ENCODE results near the gene POU4F3.

The POU4F3 gene

DNA sequence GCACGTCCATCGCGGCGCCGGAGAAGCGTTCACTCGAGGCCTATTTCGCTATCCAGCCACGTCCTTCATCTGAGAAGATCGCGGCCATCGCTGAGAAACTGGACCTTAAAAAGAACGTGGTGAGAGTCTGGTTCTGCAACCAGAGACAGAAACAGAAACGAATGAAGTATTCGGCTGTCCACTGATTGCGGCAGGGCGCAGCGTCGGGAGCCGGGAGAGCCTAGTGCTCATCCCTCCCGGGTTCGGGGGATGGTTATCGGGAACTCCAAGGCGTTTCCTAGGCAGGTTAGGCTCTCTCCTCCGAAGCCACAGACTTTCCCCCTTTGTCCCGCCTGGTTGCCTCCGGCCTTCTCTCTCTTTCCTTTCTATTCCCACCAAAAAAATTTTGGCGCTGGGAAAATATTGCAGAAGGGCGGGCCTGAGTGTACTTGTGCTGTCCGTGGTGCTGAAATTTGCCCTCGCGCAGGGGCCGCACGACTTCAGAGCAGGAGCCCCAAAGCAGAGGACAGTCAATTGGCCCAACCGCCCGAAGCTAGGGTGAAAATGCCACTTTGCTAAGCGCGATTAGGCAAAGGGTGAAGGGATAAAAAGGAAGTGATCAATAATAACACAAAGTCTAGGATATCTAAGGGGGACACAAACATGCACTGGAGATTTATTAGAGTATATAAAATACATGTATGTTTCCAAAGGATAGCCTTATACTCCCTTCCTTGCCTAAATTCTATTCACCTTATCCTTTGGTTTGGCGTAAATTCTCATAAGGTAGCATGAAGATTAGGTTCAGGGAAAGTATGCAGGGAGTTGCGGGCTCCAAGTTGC lies 1.8 kb downstream of the POU4F3 start:
- no peak for DNase-seq

DNA sequence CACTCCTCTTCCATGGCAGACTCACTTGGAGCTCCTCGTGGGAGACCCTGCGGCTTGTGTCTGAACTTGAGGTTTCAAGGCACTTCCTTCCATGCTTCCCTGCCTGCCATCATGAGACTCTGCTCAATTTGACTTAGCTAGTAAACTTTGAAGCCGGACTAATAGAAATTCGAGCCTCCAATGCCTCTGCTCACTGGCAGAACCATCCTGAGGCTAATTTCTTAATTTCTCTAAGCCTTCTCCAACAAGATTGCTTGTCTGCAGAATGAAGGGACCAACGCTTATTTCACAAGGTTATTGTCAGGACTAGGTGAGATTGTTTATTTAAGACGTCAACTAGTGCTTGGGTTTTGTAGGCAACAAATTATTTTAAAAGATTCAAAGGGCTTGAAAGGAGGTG lies 3.2 kb downstream of the POU4F3 start:
- no peak for DNase-seq

DNA sequence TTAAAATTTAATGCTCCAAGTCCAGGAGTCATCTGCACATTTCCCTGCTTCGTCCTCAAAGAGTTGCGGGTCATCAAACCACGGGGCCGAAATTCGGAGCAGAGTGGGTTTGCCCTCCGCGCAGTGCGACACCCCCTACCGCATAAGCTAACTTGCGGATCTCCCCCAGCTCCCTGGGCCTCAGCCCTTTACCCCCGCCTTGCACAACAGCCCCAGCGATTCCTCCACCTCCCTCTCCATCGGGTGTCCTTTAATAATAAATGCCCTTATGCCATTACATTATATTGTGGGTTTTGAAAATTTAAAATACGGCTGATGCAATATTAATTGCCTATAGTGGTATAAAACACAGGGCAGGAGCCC lies 3.9 kb downstream of the POU4F3 start:
- no peak for DNase-seq

DNA sequence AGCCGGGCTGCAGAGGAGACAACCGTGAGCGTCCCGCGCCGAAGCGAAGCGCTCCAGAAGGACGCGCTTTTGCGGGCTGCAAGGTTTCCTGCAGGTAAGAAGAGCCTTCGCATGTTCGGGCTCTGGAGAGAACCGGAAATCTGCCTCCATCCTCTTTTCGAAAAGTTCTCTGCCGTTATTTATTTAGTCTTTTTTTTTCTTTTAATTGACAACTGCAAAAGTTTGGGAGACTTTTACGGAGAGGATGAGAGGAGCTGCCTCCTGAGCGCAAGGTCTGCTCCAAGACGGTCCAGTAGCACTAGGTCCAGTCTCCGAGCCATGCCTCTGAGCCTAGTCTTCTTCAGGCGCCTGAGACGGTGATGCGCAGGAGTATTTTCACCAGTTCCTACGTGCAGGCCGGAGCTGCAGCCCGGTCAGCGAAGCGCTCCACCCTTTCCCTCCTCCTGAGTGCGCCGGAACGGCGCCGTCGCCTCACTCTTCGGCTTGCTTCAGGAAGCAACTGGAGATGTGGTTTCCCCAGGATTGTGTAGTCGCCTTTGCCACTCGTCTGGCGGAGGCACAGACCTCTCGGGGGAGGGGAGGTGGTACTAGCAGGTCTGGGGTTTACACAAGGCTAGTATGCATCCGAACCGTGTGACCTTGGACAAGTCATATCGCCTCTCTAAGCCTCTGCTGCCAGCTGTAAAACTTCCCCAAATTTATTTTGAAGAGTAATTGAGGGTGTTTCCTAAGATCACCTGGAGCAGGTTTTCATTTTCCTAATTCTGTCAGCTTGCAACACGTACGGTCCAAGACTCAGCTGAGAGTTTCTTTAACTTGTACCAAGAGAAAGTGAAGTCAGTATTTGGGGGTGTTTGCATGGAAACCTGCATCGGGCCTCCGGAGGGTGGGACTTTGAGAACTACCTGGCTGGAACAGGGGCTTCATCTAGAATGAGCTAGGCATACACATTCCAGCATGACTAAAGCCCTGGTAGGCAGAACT lies 4.5 kb downstream of the POU4F3 start:
- no peak for DNase-seq

DNA sequence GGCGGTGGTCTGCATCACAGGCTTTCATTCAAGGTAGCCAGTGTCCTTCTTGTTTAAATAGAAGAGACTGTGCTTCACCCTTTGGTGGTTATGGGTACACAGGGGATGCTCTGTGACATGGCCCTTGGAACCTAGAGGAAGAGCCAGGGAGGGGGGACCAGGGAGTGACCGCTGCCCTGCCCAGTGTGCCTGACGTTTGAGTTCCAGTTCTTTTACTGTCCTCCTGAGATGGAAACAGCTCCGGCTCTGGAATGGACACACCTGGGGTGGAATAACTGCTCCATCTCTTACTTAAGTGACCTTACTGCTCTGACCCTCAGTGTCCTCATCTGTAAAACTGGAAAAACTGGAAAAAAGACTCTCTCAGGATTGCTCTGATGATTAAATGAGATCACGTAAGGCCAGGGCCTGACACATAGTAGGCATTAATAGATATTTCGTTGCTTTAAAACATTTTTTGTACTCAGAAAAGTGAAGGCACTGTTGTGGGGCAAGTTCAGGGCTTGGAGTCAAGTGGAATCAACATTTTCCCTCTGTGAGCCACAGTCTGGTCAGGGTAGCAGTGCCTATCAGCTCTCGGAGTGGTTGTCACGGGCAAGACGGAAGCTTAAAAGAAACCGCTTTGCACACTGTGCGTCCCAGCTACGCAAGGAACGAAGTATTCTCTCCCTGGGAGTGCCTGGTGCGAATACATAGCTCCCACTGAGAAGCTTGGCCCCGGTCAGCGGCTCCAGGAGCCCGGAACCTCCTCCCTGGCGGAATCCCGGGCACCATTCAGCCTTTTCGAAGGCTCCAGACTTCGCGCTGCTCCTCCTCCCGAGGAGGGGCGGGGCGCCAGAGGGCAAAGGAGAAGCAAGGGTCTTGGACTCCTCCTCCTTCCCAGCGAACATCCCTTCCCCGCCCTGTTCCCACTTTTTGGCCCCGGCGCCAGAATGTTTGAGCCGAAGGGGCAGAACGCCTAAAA lies 5.8 kb downstream of the POU4F3 start:
- no peak for DNase-seq

DNA sequence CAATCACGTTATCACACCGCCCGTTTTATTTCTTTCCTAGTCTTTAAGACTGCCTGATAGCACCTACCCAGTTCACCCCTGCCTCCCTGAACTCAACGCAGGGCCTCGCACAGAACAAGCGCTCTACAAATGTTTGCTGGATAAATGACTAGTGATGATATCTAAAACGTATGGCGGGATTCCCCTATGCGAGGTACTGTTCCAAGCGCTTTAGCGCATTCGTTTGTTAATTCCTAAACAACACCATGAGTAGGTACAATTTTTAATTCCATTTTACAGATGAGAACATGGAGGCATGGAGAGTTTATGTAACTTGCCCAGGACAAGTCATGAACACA lies 6.6 kb downstream of the POU4F3 start:
- DNase-seq, result no peak

DNA sequence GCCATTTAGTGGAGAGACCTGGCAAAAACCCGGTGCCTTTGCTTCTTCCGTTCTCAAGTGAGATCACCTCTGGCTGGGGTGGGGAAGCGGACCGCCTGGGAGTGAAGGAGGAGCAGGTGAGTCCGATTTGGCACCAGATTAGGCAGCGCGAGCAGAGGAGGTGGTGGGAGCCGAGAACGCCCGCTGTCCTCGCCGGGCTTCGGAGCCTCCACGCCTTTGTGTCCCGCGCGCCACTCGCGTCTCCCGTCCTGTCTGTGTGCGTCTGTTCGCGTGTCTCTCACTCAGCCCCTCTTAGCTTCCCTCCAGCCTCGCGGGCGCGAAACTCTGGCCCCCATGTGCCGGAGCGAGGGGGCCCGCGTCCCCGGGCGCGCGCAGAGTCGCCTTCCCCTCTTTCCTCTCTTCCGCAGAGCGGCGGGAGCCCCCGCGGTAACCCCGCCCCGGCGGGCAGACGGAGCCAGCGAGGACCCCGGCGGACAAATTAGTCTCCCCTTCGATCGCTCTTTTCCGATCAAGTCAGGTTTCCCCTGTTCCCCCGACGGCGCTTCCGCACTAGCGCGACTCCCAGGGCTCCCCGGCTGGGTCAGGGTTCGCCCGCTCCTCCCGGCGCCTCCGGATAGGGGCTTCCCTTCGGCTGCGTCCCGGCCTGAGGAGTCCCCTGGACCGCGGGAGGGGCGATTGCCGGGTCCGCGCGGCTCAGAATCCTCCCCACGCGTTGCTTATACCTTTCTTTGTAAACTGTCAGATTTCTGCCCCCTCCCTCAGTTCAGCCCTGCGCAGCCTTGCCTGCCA lies 7.1 kb downstream of the POU4F3 start:
- DNase-seq, result no peak

DNA sequence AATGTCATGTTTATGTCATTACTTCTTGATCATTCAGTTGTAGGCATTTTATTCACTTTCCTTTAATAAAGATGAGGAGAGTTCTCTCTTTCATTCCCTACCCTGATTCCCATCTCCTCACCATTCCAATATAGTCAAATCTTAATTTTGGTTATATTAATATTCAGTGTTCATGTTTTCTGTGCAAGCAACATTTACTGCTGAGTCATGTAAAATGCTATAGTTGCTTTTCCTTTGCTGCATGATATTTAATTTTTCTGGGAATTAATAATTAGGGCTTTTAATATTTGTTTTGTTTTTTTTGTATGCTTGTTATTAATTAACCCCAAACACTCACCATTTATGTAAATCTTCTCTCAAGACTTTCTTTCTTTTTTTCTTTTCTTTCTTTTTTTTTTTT lies 18.5 kb downstream of the POU4F3 start:
- no peak for DNase-seq

DNA sequence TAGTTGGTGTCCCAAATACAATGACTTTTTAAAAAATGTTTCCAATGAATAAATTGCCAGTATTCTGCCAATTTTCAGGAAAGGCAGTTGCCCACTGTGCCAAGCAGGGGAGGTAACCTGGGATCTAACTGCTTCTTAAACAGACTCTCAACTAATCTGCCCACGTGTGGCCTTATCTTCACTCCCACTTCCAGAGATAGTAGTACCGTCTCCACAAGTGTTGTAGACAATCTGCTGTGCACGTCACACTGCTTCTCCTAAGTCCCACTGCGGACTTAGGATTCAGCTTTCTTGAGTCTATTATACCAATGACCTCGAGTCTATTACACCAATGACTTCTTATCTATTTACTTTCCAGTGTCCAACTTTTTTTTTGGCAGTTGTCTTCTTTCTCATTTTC lies 21.2 kb downstream of the POU4F3 start:
- no peak for DNase-seq

DNA sequence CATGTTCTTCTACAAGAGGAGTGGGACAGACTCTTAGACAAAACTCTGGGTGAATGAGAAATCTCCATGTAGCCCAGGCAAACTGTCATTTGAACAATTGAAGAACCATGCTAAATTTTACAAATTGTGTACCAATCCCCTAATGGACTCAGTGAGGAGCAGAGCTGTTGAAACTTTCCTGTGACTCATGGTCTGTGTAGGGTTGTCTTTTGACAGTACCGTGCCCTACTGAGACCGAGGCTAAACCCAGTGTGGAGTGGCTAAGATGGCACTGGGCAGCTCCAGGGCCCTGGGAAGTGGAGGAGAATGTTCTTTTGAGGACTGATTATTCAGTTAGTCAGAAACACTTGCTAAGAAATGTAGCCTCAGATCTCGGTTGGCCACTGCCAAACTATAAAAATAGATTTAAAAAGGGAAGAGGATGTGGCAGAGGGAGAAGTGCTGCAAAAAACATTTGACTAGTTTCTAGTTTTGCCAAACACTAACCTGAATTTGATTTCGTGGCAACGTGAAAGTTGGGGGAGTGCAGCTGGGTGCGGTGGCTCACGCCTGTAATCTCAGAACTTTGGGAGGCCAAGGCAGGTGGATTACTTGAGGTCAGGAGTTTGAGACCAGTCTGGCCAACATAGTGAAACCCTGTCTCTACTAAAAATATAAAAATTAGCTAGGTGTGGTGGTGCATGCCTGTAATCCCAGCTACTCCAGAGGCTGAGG lies 24.7 kb downstream of the POU4F3 start:
- DNase-seq, result no peak

DNA sequence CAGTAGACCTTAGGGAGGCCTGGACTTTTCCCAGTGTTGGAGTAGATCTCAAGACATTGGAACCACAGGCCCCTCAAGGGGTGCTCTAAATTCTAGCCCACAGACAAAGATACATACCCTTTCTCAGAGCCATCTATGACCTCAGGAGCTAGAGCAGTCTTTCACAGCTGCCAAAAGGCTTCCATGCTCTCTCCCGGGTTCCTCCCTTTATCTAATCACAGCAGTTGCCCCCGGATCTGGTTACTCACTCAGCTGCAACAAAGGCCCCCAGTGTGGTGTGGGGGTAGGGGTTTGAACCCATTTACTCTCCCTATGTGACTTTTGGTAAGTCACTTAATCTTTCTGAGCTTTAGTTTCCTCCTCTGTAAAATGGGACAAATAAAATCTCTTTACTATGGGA lies 27.0 kb downstream of the POU4F3 start:
- no peak for DNase-seq

DNA sequence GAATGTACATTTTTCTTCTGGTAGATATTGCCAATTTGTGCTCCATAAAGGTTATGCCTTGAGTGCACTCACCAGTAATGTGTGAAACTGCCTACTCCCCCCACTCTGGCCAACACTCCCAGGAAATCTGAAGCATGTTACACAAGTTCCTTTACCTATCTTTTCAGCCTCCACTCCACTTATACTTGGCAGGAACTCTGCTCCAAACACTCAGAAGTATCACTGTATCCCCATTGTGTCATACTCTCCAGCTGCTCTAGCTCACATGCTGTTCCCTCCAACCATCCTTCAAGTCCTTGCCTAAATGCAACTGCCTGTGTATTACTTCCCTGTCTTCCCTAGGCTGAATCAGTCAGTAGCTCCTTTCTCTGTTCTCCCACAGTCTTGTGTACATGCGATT lies 28.3 kb downstream of the POU4F3 start:
- no peak for DNase-seq

DNA sequence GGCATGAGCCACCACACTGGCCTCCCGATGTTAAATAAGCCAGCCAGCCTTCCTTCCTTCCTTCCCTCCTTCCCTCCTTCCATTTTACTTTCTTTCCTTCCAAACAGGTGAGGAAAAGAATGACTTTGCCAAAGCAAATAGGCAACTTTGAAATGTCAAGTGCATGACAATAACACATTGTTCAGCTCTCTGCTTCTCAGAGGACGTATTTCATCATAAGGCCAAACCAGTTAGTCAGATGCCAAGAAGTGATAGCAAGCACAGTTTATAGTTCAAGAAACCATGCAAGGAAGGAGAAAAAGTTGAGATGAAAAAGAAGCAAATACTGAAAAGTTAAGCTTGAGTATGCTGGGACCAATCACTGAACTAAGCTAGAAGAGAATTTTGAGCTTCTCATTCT lies 29.5 kb downstream of the POU4F3 start:
- no peak for DNase-seq

DNA sequence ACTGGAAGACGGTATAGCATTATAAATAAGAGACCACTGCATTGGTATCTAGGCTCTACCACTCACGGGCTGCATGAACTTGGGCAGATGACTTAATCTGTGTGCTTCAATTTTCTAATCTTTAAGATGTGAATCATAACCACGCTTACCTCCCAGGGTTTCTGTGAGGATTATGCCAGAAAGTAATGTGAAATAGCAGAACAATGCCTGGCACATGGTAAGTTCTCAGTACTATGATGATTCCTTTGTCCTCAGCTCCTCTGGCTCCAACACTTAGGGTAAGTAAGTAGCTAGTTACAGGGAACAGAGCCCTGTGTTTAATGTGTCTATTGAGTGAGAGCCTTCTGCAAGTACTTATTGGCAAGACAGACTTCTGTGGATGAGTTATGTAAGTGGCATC lies 31.1 kb downstream of the POU4F3 start:
- no peak for DNase-seq

DNA sequence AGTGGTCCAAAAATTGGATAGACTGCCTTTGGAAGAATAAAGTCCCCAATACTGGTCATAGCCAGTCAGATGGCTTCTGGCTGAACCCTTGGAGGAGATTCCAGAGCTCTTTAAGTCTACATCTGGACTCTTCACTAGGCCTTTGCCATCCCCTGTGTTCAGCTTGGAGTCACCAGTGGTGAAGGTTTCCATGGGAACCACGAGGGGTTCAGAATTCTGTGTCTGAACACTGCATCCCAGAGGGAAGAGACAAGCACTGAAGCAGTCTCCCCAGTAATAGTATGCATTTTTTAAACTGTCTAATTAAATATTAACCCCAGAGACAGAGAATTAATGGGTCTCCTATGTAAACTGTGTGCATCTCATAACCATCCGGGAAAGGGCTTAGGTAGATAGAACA lies 38.2 kb downstream of the POU4F3 start:
- no peak for DNase-seq

DNA sequence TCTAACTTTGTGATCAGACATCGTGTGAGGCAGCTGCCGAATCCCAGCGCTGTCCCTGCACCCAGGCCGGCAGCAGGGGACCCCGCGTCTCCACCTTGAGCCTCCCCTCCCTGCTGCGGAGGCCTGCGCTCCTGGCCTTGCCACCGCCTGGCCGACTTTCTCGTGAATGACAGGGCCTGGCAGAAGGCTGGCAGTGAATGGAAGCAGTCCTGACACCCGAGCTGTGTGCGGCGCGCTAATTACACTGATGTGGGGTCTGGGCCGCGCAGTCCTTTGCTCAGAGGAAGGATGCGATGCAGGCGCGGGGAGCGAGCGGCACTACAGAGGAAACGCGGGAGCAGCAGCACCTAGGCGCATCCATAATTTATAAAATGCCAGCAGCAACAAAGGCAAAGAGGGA lies 40.3 kb downstream of the POU4F3 start:
- DNase-seq, result no peak

DNA sequence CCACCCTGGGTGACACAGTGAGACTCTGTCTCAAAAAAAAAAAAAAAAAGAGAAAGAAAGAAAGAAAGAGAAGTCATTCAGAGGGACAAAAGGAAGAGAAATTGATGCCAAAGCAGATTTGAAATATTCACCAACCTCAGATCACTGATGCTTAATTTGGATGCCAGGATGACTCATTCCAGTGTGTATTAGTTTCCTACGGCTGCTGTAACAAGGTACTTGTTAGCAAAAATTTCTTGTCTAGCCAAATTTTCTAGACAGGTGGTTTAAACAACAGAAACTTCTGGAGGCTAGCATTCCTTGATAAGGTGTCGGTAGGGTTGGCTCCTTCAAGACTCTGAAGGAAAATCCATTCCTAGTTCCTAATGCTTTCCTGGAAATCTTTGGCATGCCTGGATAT lies 42.1 kb downstream of the POU4F3 start:
- no peak for DNase-seq

DNA sequence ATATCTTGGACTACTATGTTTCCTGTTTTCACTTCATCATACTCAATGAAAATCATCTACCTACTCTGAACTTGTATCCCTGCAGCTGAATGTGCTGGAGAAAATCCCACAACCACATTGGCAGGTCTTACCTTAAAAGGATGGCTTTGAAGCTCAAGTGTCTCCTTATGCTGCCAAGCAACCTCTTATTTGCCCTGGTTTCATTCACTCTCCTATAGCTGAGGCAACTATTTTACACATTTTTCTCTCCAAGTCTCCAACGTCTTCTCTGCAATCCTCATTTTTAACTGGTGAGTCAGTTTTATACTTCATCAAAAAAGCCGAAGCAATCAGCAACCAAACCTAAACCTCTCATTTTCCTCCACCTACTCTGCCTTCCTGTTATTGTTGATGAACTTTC lies 49.7 kb downstream of the POU4F3 start:
- no peak for DNase-seq

DNA sequence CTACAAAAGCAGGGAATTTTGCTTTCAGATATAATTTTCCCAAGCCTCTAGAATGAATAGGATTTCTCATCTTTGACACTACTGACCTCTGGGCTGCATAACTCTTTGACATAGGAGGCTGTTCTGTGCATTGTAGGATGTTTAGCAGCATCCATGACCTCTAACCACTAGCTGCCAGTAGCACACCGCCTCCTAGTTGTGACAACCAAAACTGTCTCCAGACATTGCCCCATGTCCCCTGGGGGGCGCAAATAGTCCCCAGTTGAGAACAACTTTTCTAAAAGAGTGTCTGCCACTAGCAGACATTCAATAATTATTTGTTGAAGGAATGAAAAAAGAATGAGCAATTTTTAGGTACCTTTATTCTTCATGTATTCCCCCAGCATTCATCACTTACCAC lies 51.8 kb downstream of the POU4F3 start:
- no peak for DNase-seq

Data from CD4-positive, alpha-beta T cell treated with Interferon alpha-2 for 1 hour (primary cell).